ENCODE data around the gene RAD54L2.

DNA sequence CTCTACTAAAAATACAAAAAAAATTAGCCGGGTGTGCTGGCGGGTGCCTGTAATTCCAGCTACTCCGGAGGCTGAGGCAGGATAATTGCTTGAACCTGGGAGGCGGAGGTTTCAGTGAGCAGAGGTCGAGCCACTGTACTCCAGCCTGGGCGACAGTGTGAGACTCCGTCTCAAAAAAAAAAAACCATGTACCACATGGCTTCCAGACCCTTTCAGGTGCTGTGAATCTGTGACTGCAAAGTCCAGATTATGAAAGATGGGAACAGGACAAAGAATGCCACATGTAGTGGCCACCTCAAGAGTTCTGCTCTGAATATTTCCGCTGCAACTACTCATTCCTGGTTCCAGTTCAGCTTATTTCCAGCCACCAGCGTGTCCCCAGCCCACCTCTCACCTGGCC, 30.3 kb upstream of the RAD54L2 start:
- TF ChIP-seq, protein P1, sequence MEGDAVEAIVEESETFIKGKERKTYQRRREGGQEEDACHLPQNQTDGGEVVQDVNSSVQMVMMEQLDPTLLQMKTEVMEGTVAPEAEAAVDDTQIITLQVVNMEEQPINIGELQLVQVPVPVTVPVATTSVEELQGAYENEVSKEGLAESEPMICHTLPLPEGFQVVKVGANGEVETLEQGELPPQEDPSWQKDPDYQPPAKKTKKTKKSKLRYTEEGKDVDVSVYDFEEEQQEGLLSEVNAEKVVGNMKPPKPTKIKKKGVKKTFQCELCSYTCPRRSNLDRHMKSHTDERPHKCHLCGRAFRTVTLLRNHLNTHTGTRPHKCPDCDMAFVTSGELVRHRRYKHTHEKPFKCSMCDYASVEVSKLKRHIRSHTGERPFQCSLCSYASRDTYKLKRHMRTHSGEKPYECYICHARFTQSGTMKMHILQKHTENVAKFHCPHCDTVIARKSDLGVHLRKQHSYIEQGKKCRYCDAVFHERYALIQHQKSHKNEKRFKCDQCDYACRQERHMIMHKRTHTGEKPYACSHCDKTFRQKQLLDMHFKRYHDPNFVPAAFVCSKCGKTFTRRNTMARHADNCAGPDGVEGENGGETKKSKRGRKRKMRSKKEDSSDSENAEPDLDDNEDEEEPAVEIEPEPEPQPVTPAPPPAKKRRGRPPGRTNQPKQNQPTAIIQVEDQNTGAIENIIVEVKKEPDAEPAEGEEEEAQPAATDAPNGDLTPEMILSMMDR (IDR thresholded peaks at IDR 0.05; ENCODE audit: poor library complexity): no peak
- no peak for TF ChIP-seq EZH2phosphoT487 (IDR thresholded peaks at IDR 0.05; ENCODE audit: low read depth, severe bottlenecking, unreplicated experiment)
